BLaER1 treated with 17β-estradiol and CSF1 and Interleukin-3, amounts not matched to agents 10 nM and 100 nM (cell line): ENCODE results near the gene SPACA6.

ENCODE experiments used
- H3K27ac ChIP-seq, 11 experiments: shearing (Covaris generic); formaldehyde crosslinking; 2 replicates each; pipeline ENCODE4 v1.8.1; 2022
- H3K27me3 ChIP-seq, 11 experiments: shearing (Covaris generic); formaldehyde crosslinking; 2 replicates each; pipeline ENCODE4 v1.8.1; 2022
- H3K36me3 ChIP-seq, 11 experiments: shearing (Covaris generic); formaldehyde crosslinking; 2 replicates each; pipeline ENCODE4 v1.8.1; 2022
- H3K4me1 ChIP-seq, 10 experiments: shearing (Covaris generic); formaldehyde crosslinking; 2 replicates each; pipeline ENCODE4 v1.8.1; 2022
- H3K4me2 ChIP-seq, 11 experiments: shearing (Covaris generic); formaldehyde crosslinking; 2 replicates each; pipeline ENCODE4 v1.8.1; 2022
- H3K4me3 ChIP-seq, 10 experiments: shearing (Covaris generic); formaldehyde crosslinking; 2 replicates each; pipeline ENCODE4 v1.8.1; 2022
- H3K9ac ChIP-seq, 11 experiments: shearing (Covaris generic); formaldehyde crosslinking; 2 replicates each; pipeline ENCODE4 v1.8.1; 2022
- H3K9me3 ChIP-seq, 11 experiments: shearing (Covaris generic); formaldehyde crosslinking; replicated peaks in 1 of 11; 2 replicates each; pipeline ENCODE4 v1.8.1; 2022
- H4K20me1 ChIP-seq, 11 experiments: shearing (Covaris generic); formaldehyde crosslinking; 2 replicates each; pipeline ENCODE4 v1.8.1; 2022
- Cebpa-rat ChIP-seq, 11 experiments: shearing (Covaris generic); IDR thresholded peaks; 2 replicates each; pipeline ENCODE4 v1.8.1; 2022

The SPACA6 gene

DNA sequence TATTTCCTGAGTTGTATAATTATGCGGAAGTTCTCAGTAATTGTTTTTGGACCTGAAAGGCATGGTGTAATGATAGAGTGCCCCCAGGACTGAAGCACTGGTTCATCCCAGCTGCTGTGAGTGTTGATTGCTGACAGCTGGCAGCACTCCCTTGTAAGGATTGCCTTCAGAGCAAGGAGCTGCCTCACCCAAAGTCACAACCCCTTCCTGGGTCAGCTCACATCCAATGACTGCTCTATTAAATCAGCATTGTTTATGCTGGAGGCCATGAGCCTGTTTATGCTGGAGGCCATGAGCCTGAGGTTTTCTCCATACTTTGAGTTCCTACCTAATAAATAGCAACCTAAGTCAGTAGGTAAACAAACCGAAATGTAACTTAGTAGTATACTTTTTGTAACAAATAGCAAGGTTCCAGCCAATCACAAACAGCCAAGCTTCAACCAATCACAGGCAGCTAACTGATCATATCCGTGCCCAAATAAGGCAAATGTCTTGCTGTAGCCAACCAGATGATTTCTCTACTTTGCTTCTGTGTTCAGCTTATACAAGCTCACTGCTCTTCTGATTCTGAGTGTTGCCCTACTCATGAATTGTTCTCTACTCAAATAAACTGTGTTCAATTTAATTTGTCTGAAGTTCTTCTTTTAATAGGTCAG, 11.7 kb upstream of the SPACA6 start:
- Histone ChIP-seq H3K27me3 (peaks cover 0 to 11% (median 0%) of the 10 kb centered on the region in 11 experiments; a peak in 4 of 22 replicates), H3K9ac (no peak overlapping the region), H3K36me3 (no peaks in the 10 kb centered on the region), H3K4me2 (peak overlapping the region in 8 of 11 experiments; percentile 0 to 43 (median 12); a peak in 9 of 22 replicates), H4K20me1 (no peaks in the 10 kb centered on the region), H3K4me1 (peaks cover 0 to 14% (median 10%) of the 10 kb centered on the region in 10 experiments; a peak in 12 of 20 replicates), H3K9me3 (peaks cover 0 to 4% (median under 1%) of the 10 kb centered on the region in 11 experiments; a peak in 13 of 22 replicates), H3K27ac (no peak overlapping the region; a peak in 1 of 22 replicates), H3K4me3 (no peak overlapping the region)
- TF ChIP-seq Cebpa-rat (IDR thresholded peaks at IDR 0.05): no peak

DNA sequence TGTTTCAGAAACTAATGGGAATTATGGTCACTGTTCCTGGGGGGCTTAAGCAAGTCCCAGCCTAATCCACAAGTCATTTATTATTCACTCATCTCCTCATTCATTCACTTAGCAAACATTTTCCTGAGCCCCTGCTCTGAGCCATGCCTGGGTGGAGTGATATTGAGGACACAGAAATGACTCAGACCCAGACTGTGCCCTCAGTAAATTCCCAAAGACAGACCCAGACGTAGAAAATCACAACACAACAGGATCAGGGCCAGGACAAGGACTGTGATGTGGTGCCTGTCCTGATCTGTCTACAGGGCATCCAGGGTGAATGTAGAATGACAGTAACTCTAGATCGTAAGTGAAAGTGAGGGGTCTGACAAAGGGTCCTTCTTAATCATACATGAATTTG, 7.0 kb upstream of the SPACA6 start:
- no peaks in the 10 kb centered on the region for H3K36me3 ChIP-seq
- peak overlapping the region in 2 of 11 experiments; percentile 40 to 85; a peak in 3 of 22 replicates for H3K4me2 ChIP-seq
- H3K4me3 ChIP-seq: no peak overlapping the region
- peaks cover 0 to 5% (median 0%) of the 10 kb centered on the region in 11 experiments; a peak in 6 of 22 replicates for H4K20me1 ChIP-seq
- no peak for TF ChIP-seq Cebpa-rat (IDR thresholded peaks at IDR 0.05)
- H3K4me1 ChIP-seq: peaks cover 20 to 33% (median 27%) of the 10 kb centered on the region in 10 experiments
- H3K27ac ChIP-seq: no peak overlapping the region
- no peaks in the 10 kb centered on the region for H3K27me3 ChIP-seq
- peaks cover 0 to 4% (median 0%) of the 10 kb centered on the region in 11 experiments; a peak in 3 of 22 replicates for H3K9me3 ChIP-seq
- H3K9ac ChIP-seq: no peak overlapping the region

DNA sequence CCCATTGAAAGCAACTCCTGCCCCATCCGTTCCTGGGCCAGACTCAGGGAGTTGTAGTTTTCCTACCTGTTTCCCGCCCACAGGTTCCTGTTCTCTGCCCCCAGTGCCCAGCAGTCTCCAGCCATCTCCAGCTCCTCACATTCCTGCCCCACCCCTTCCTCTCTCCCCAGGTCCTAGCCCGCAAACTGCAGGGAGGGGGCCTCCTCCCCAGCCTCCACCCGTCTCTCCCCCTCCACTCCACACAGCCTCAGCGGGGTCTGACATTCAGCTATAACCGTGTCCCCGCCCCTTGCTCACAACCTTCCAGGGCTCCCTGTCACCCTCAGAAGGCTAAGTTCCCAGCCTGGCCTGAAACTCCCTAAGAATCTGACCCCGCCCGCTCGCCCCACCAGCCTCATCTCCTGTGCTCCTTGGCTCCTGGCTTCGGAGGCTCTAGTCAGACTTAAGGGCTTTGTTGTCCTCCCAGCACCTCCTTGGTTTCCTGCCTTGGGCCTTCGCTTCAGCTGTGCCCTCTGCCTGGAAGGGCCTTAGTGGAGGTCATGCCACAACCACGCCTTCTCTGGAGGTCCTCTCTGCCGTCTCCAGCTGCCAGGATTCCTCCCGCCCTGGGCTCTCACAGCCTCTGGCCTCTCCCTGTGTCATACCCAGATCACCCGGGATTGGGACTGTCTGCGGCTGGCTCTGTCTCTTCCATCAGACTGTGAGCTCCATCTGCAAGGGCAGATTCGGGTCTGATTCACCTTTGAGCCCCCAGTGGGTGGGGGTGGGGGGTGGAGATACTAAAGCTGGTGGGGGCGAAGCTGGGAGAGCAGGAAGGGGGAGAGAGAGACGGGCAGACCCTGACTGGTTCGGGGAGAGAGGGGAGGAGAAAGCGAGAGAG, 5.1 kb upstream of the SPACA6 start:
- peaks cover 8 to 23% (median 14%) of the 10 kb centered on the region in 11 experiments; a peak in 20 of 22 replicates for H4K20me1 ChIP-seq
- no peaks in the 10 kb centered on the region for H3K27me3 ChIP-seq
- H3K36me3 ChIP-seq: peaks cover 0 to 13% (median 9%) of the 10 kb centered on the region in 11 experiments; a peak in 17 of 22 replicates
- TF ChIP-seq Cebpa-rat (IDR thresholded peaks at IDR 0.05): no peak
- peak overlapping the region; percentile 72 to 96 (median 81) for H3K4me3 ChIP-seq
- no peaks in the 10 kb centered on the region for H3K9me3 ChIP-seq
- H3K27ac ChIP-seq: peak overlapping the region; percentile 39 to 98 (median 80)
- peak overlapping the region; percentile 75 to 99 (median 92) for H3K4me2 ChIP-seq
- H3K9ac ChIP-seq: peak overlapping the region; percentile 73 to 98 (median 84)
- H3K4me1 ChIP-seq: peaks cover 33 to 48% (median 39%) of the 10 kb centered on the region in 10 experiments

DNA sequence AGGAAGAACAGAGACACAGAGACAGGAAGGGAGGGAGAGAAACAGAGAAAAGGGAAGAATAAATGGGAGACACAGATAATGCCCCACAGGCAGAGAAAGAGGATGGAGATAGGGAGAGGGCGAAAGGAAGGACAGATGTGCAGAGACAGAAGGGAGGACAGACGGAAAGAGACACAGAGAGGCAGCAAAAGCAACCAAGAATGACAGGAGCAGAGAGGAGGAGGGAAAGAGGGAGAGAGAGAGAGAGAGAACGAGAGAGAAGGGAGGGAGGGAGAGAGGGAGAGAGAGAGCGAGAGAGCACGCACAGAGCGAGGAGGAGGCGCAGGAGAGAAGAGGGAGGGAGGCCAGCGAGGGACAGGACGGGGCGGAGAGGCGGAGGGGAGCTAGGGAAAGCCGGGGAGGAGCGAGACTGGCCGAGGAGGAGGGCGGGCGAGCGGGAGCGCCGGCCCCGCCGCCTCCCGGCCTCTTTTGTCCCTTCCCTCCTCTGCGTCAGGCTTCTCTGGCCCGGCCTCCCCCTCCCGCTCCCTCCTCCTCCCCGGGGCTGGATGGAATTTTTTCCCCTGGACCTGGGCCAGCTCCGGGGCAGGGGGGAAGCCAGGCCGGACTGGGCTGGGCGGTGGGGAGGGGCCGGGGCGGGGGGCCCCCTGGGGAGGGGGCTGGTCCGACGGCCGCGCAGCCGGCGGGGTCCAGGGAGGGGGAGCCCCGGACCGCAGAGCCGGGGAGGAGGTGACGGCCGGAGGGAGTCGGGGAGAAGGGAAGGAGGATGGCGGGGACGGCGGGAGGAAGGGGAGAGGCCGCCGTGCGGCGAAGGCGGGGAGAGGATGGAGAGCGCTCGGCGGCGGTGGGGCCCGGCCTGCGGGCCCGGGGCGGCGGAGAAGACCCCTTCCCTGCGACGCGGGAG, 4.2 kb upstream of the SPACA6 start:
- Histone ChIP-seq H3K9ac (peak overlapping the region; percentile 81 to 98 (median 85)), H3K4me1 (peaks cover 33 to 56% (median 42%) of the 10 kb centered on the region in 10 experiments), H3K4me3 (peak overlapping the region; percentile 72 to 96 (median 81))

DNA sequence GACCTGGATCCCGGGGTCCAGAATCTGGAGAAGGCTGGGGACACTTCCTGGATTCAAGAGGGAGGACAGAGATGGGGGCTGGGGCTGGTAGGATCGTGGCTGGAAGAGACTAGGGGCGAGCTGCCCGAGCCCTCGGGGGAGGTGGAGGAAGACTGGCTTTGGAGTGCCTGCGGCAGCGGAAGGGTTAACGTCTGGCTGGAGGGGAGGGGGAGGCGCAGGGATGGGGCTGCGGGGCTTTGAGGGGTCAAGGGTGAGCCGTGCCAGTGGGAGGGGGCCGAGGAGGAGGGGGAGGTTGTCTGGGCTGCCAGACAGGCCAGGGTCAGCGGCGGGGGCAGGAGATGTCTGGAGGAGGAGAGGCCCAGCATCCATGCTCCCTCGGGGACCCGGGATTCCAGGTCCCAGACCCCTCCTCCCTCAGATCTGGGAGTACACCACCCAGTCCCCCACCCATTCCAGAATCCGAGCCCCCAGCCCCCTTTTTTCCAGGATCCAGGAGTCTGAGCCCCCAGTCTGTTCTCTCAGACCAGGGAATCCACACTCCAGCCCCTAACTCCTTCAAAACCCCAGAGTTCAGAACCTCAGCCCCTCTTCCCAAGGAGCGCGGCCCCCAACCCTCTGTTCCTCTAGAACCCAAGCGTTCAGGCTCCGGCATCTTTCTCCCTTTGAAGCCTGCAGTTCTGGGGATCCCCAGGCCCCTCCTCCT, 3.2 kb upstream of the SPACA6 start:
- no peak for TF ChIP-seq Cebpa-rat (IDR thresholded peaks at IDR 0.05)
- Histone ChIP-seq H3K27ac (peak overlapping the region; percentile 70 to 98 (median 81)), H3K4me3 (peak overlapping the region; percentile 72 to 96 (median 81))

More for the DNA sequence above, 4.2 kb upstream of the SPACA6 start:
- H4K20me1 ChIP-seq: peaks cover 13 to 32% (median 23%) of the 10 kb centered on the region in 11 experiments; a peak in 20 of 22 replicates
- peak overlapping the region; percentile 70 to 98 (median 81) for H3K27ac ChIP-seq
- H3K9me3 ChIP-seq: no peaks in the 10 kb centered on the region
- no peak for TF ChIP-seq Cebpa-rat (IDR thresholded peaks at IDR 0.05)
- peaks cover 9 to 22% (median 18%) of the 10 kb centered on the region in 11 experiments; a peak in 18 of 22 replicates for H3K36me3 ChIP-seq
- H3K4me2 ChIP-seq: peak overlapping the region; percentile 85 to 99 (median 94)
- H3K27me3 ChIP-seq: no peaks in the 10 kb centered on the region

DNA sequence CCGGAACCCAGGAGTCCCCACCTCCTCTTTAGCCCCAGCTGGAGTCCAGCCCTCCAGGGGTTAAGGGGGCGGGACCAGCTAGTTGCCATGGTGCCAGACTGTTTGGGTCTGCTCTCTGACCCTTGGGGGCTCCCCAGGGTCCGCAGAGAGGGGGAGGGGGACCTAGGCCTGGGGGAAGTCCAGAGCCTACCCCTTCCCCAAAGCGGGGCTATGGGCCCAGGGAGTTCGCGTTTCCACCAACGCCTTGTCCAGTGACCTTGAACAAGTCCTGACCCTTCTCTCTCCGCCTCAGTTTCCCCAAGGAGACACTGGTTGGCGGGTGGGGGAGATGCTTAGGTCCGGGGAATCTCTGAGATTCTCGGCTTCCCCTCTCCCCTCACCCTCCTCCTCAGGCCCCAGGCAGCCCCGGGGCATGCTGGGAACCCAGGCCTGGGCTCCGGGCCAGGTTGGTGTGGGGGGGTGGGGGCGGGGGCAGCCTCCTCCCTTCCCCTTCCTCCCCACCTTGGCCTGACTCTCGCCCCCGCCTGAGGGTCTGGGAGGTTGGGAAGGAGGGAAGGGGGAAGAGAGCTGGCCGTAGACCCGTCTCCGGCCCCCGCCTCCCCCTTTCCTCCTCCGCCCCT, 2.6 kb upstream of the SPACA6 start:
- Histone ChIP-seq H3K4me2 (peak overlapping the region; percentile 89 to 99 (median 96)), H3K27ac (peak overlapping the region; percentile 70 to 98 (median 81)), H4K20me1 (peaks cover 13 to 49% (median 39%) of the 10 kb centered on the region in 11 experiments; a peak in 20 of 22 replicates), H3K36me3 (peaks cover 23 to 38% (median 35%) of the 10 kb centered on the region in 11 experiments), H3K4me3 (peak overlapping the region; percentile 72 to 96 (median 81)), H3K4me1 (peaks cover 33 to 68% (median 42%) of the 10 kb centered on the region in 10 experiments), H3K9ac (peak overlapping the region; percentile 81 to 98 (median 85)), H3K27me3 (no peaks in the 10 kb centered on the region), H3K9me3 (no peaks in the 10 kb centered on the region)
- no peak for TF ChIP-seq Cebpa-rat (IDR thresholded peaks at IDR 0.05)

More for the DNA sequence above, 3.2 kb upstream of the SPACA6 start:
- Histone ChIP-seq H3K9me3 (no peaks in the 10 kb centered on the region), H4K20me1 (peaks cover 13 to 42% (median 33%) of the 10 kb centered on the region in 11 experiments; a peak in 20 of 22 replicates), H3K4me1 (peaks cover 33 to 65% (median 42%) of the 10 kb centered on the region in 10 experiments), H3K4me2 (peak overlapping the region; percentile 89 to 99 (median 96)), H3K36me3 (peaks cover 16 to 31% (median 28%) of the 10 kb centered on the region in 11 experiments), H3K9ac (peak overlapping the region; percentile 81 to 98 (median 85)), H3K27me3 (no peaks in the 10 kb centered on the region)

DNA sequence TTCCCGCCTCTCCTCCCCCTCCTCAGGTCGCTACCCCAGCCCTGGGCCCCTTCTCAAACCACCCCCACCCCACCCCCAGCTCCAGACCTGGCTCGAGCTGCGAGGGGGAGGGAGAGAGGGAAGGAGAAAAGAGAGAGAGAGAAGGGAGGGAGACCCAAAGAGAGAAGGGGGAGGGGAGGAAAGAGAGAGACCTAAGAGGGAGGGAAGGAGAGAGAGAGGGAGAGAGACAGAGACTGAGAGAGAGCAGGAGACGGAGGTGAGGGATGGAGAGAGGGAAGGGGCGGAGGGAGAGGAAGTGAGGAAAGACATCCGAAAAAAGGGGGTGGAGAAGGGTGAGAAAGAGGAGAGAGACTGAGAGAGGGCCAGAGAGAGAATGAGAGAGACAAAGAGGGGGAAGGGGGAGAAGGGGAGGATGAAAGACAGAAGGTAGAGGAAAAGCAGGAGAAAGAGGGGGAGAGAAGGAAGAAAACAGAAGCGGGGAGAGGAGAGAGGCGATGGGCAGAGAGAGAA, 2.0 kb upstream of the SPACA6 start:
- Histone ChIP-seq H3K36me3 (peaks cover 28 to 44% (median 40%) of the 10 kb centered on the region in 11 experiments), H3K4me3 (peak overlapping the region; percentile 72 to 96 (median 81)), H3K27ac (peak overlapping the region; percentile 70 to 98 (median 81); a peak in 19 of 22 replicates), H3K4me2 (peak overlapping the region; percentile 89 to 99 (median 96)), H3K4me1 (peaks cover 33 to 66% (median 42%) of the 10 kb centered on the region in 10 experiments), H3K9me3 (no peaks in the 10 kb centered on the region), H4K20me1 (peaks cover 13 to 54% (median 45%) of the 10 kb centered on the region in 11 experiments; a peak in 20 of 22 replicates), H3K27me3 (no peaks in the 10 kb centered on the region), H3K9ac (peak overlapping the region; percentile 81 to 98 (median 85))
- TF ChIP-seq Cebpa-rat (IDR thresholded peaks at IDR 0.05): no peak
